CD14-positive monocyte (primary cell): Measurements from ENCODE around the gene PRDM8. TPM values are rescaled to one million over a fixed set of nuclear protein-coding genes. Genes with fewer than 3 reads are reported as not detected.

Source experiments
- DNase-seq, 3 donors: peaks; one replicate each; pipeline ENCODE4 v3.0.0-alpha.2; 2011 to 2022
- H2AFZ ChIP-seq: 2 replicates; pipeline ENCODE4 v1.6.0; 2012; ENCODE audit warnings: mild to moderate bottlenecking, low read depth, low read length, inconsistent platforms; ENCODE audit not compliant: insufficient read depth, poor library complexity, severe bottlenecking
- H3K27ac ChIP-seq, 2 donors: 1 replicate in 1 of 2; 2 replicates in 1 of 2; pipeline ENCODE4 v1.5.1; 2012 to 2013; ENCODE audit warnings: low read length in 2 of 2, control low read depth in 1 of 2, inconsistent platforms in 1 of 2, low read depth in 1 of 2, mild to moderate bottlenecking in 1 of 2
- H3K27me3 ChIP-seq, 2 donors: one replicate each; pipeline versions ENCODE4 v1.6.0 to v1.6.1; 2011 to 2013; ENCODE audit warnings: low read length in 2 of 2; ENCODE audit not compliant: control insufficient read depth in 2 of 2, insufficient read depth in 2 of 2
- H3K36me3 ChIP-seq, 2 donors: replicated peaks in 1 of 2; 1 replicate in 1 of 2; 2 replicates in 1 of 2; pipeline versions ENCODE4 v1.5.1 to v1.6.1; 2012 to 2013; ENCODE audit warnings: low read length in 2 of 2, control low read depth in 1 of 2, inconsistent platforms in 1 of 2, mild to moderate bottlenecking in 1 of 2; ENCODE audit not compliant: insufficient read depth in 2 of 2, control insufficient read depth in 1 of 2
- H3K4me1 ChIP-seq, 2 donors: 1 replicate in 1 of 2; 2 replicates in 1 of 2; pipeline versions ENCODE4 v1.5.1 to v1.6.1; 2012 to 2013; ENCODE audit warnings: low read length in 2 of 2, control low read depth in 1 of 2, inconsistent platforms in 1 of 2, mild to moderate bottlenecking in 1 of 2, moderate library complexity in 1 of 2; ENCODE audit not compliant: insufficient read depth in 2 of 2, control insufficient read depth in 1 of 2
- H3K4me2 ChIP-seq: replicated peaks from 2 replicates; pipeline ENCODE3; 2012; ENCODE audit warnings: low read length, moderate library complexity, mild to moderate bottlenecking; ENCODE audit not compliant: poor library complexity, severe bottlenecking; ENCODE audit errors: extremely low read depth
- H3K4me3 ChIP-seq, 3 experiments: fragments of 200-600 bp in 1 of 3; sonication (generic) in 1 of 3; replicated peaks in 1 of 3; 1 replicate in 2 of 3; 2 replicates in 1 of 3; pipeline ENCODE4 v1.5.1; 2011 to 2013; ENCODE audit warnings: low read length in 3 of 3, mild to moderate bottlenecking in 3 of 3, control low read depth in 2 of 3, low read depth in 2 of 3, inconsistent platforms in 1 of 3, moderate library complexity in 1 of 3
- H3K79me2 ChIP-seq: 2 replicates; pipeline ENCODE4 v1.6.0; 2012; ENCODE audit warnings: mild to moderate bottlenecking, control low read depth, inconsistent platforms, low read length, moderate library complexity; ENCODE audit not compliant: insufficient read depth
- H3K9ac ChIP-seq: 2 replicates; pipeline ENCODE4 v1.6.0; 2017; ENCODE audit warnings: low read length, mild to moderate bottlenecking; ENCODE audit not compliant: insufficient read depth, poor library complexity, severe bottlenecking
- H3K9me3 ChIP-seq, 2 donors: replicated peaks in 1 of 2; 1 replicate in 1 of 2; 2 replicates in 1 of 2; pipeline versions ENCODE4 v1.5.1 to v1.6.1; 2012 to 2013; ENCODE audit warnings: low read length in 2 of 2, control low read depth in 1 of 2; ENCODE audit not compliant: control insufficient read depth in 1 of 2, insufficient read depth in 1 of 2
- H4K20me1 ChIP-seq: 2 replicates; pipeline ENCODE4 v1.6.0; 2012; ENCODE audit warnings: mild to moderate bottlenecking, low read length, control low read depth, moderate library complexity; ENCODE audit not compliant: insufficient read depth
- H3K27ac Mint-ChIP-seq, 7 donors: one replicate each; pipeline ENCODE4 v1.8.0; 2020; ENCODE audit warnings: mild to moderate bottlenecking in 7 of 7, mixed read lengths in 7 of 7, moderate library complexity in 6 of 7, inconsistent platforms in 2 of 7
- H3K27me3 Mint-ChIP-seq, 3 donors: one replicate each; pipeline ENCODE4 v1.8.0; 2021 to 2022; ENCODE audit warnings: low read depth in 3 of 3, mild to moderate bottlenecking in 3 of 3, mixed read lengths in 3 of 3, moderate library complexity in 3 of 3, inconsistent platforms in 1 of 3
- H3K36me3 Mint-ChIP-seq, 2 donors: one replicate each; pipeline ENCODE4 v1.8.0; 2020; ENCODE audit warnings: mixed read lengths in 2 of 2, inconsistent platforms in 1 of 2, mild to moderate bottlenecking in 1 of 2
- H3K4me1 Mint-ChIP-seq: one replicate; pipeline ENCODE4 v1.8.0; 2020; ENCODE audit warnings: mild to moderate bottlenecking, mixed read lengths
- H3K4me3 Mint-ChIP-seq, 2 donors: one replicate each; pipeline ENCODE4 v1.8.0; 2020; ENCODE audit warnings: mild to moderate bottlenecking in 2 of 2, mixed read lengths in 2 of 2, moderate library complexity in 1 of 2
- H3K9me3 Mint-ChIP-seq, 7 donors: one replicate each; pipeline ENCODE4 v1.8.0; 2020 to 2022; ENCODE audit warnings: mixed read lengths in 7 of 7, mild to moderate bottlenecking in 6 of 7, moderate library complexity in 6 of 7, inconsistent platforms in 2 of 7
- CTCF ChIP-seq: fragments of 200-600 bp; IDR thresholded peaks from one replicate; pipeline ENCODE4 v1.8.0; 2022; ENCODE audit warnings: antibody characterized with exemption, mild to moderate bottlenecking
- WGBS: methylation state at CpG from one replicate; pipeline ENCODE4 v1.1.5; 2013; ENCODE audit warnings: missing lambda C conversion rate; ENCODE audit not compliant: insufficient coverage; 5-methylcytosine and 5-hydroxymethylcytosine counted together
- intact Hi-C, 2 donors: fragments of 100-400 bp; cut with micrococcal nuclease; formaldehyde crosslinking; loops; one replicate each; pipeline versions ENCODE4 v1.15.0 to v1.15.1; 2023
- polyA plus RNA-seq, 3 donors: library from polyadenylated mRNA; depleted of rRNA in 1 of 3; unstranded in 2 of 3; stranded (reverse) in 1 of 3; fragments of 300-500 nt in 2 of 3; fragments of >200 nt in 1 of 3; fragmentation: Illumina TruSeq in 2 of 3; gene quantifications; 1 replicate in 2 of 3; 2 replicates in 1 of 3; pipeline ENCODE4 v1.2.3, GENCODE V29; 2012 to 2021

PRDM8 gene
- polyA plus RNA-seq, 3 donors = 0.22 to 0.77 (median 0.23) TPM

- H3K4me3 Mint-ChIP-seq = no peak overlapping the region
These were observed 7.2 kb downstream of the PRDM8 start for GRCh38 chr4:80204433-80205011.

GRCh38 chr4:80206111-80206510 lies 8.8 kb downstream of the PRDM8 start:
- Histone ChIP-seq H4K20me1 (no peaks in the 10 kb centered on the region), H3K4me1 (peaks cover 12 to 24% of the 10 kb centered on the region in 2 donors), H3K9me3 (no peaks in the 10 kb centered on the region), H3K27me3 (peaks cover 0 to 35% of the 10 kb centered on the region in 2 donors), H3K9ac (no peak overlapping the region), H3K79me2 (no peaks in the 10 kb centered on the region), H3K27ac (no peak overlapping the region), H2AFZ (no peak overlapping the region), H3K4me3 (no peak overlapping the region), H3K36me3 (no peaks in the 10 kb centered on the region), H3K4me2 (no peak overlapping the region)
- Mint-ChIP-seq H3K4me3 (peak overlapping the region in 1 of 2 donors; percentile 26), H3K27ac (no peak overlapping the region), H3K27me3 (peaks cover 22 to 45% (median 25%) of the 10 kb centered on the region in 3 donors), H3K9me3 (peaks cover 0 to 3% (median 0%) of the 10 kb centered on the region in 7 donors), H3K4me1 (peaks cover 21% of the 10 kb centered on the region), H3K36me3 (peaks cover 3 to 5% of the 10 kb centered on the region in 2 donors)
- TF ChIP-seq CTCF = no peak
- intact Hi-C loops = no loop called here
- WGBS = 98% methylated on average over 8 of the region's 9 CpGs
- DNase-seq = no peak

More at GRCh38 chr4:80204433-80205011, 7.2 kb downstream of the PRDM8 start:
- 93% methylated on average over 2 of the region's 5 CpGs for WGBS
- no peaks in the 10 kb centered on the region for H3K36me3 ChIP-seq
- H4K20me1 ChIP-seq = no peaks in the 10 kb centered on the region
- H3K4me2 ChIP-seq = no peak overlapping the region
- H3K9ac ChIP-seq = no peak overlapping the region
- H3K4me3 ChIP-seq = no peak overlapping the region
- H3K79me2 ChIP-seq = no peaks in the 10 kb centered on the region
- H3K4me1 ChIP-seq = peaks cover 12 to 24% of the 10 kb centered on the region in 2 donors
- H3K27me3 Mint-ChIP-seq = peaks cover 28 to 50% (median 33%) of the 10 kb centered on the region in 3 donors
- no peak for DNase-seq
- H3K4me1 Mint-ChIP-seq = peaks cover 21% of the 10 kb centered on the region
- peaks cover 0 to 3% (median 0%) of the 10 kb centered on the region in 7 donors for H3K9me3 Mint-ChIP-seq
- peaks cover 3 to 7% of the 10 kb centered on the region in 2 donors for H3K36me3 Mint-ChIP-seq
- H3K27ac Mint-ChIP-seq = no peak overlapping the region
- no peak overlapping the region for H3K27ac ChIP-seq
- H3K27me3 ChIP-seq = peaks cover 0 to 51% of the 10 kb centered on the region in 2 donors
- no peak for TF ChIP-seq CTCF
- intact Hi-C loops = no loop called here
- H3K9me3 ChIP-seq = no peaks in the 10 kb centered on the region
- no peak overlapping the region for H2AFZ ChIP-seq
